Cortex of kidney (tissue), 1 donor: ENCODE results near the gene OPCML.

Experiments used
- DNase-seq: peaks from one replicate; lab custom pipeline; 2025; lab: John Stamatoyannopoulos, UW

Gene OPCML

GRCh38 chr11:132555617-132556016 lies 976.7 kb downstream of the OPCML start:
- no peak for DNase-seq

- DNase-seq = no peak
Measured at GRCh38 chr11:132551016-132551415, 981.3 kb downstream of the OPCML start.

- no peak for DNase-seq
Measured at GRCh38 chr11:132549561-132549960, 982.7 kb downstream of the OPCML start.

GRCh38 chr11:132549001-132549400 lies 983.3 kb downstream of the OPCML start:
- DNase-seq = no peak

GRCh38 chr11:132544007-132544406 lies 988.3 kb downstream of the OPCML start:
- no peak for DNase-seq

GRCh38 chr11:132541794-132542193 lies 990.5 kb downstream of the OPCML start:
- DNase-seq = no peak

- no peak for DNase-seq
Measured at GRCh38 chr11:132540581-132540980, 991.7 kb downstream of the OPCML start.

GRCh38 chr11:132539590-132540368 lies 992.5 kb downstream of the OPCML start:
- no peak for DNase-seq

- no peak for DNase-seq
Measured at GRCh38 chr11:132538642-132539041, 993.7 kb downstream of the OPCML start.

GRCh38 chr11:132535830-132536229 lies 996.5 kb downstream of the OPCML start:
- no peak for DNase-seq

- DNase-seq = no peak
Measured at GRCh38 chr11:132531921-132532320, 1000.4 kb downstream of the OPCML start.

- no peak for DNase-seq
Measured at GRCh38 chr11:132528181-132528580, 1004.1 kb downstream of the OPCML start.

GRCh38 chr11:132523929-132524328 lies 1008.4 kb downstream of the OPCML start:
- no peak for DNase-seq

- no peak for DNase-seq
Measured at GRCh38 chr11:132520199-132520598, 1012.1 kb downstream of the OPCML start.

- no peak for DNase-seq
Measured at GRCh38 chr11:132519241-132519815, 1013.0 kb downstream of the OPCML start.

- DNase-seq = no peak
Measured at GRCh38 chr11:132504501-132505041, 1027.7 kb downstream of the OPCML start.

- no peak for DNase-seq
Measured at GRCh38 chr11:132501356-132501755, 1030.9 kb downstream of the OPCML start.

- DNase-seq = no peak
Measured at GRCh38 chr11:132499661-132500060, 1032.6 kb downstream of the OPCML start.

GRCh38 chr11:132496341-132496740 lies 1036.0 kb downstream of the OPCML start:
- DNase-seq = no peak

GRCh38 chr11:132493801-132494200 lies 1038.5 kb downstream of the OPCML start:
- no peak for DNase-seq

GRCh38 chr11:132490978-132491377 lies 1041.3 kb downstream of the OPCML start:
- DNase-seq = no peak

GRCh38 chr11:132486060-132486459 lies 1046.2 kb downstream of the OPCML start:
- no peak for DNase-seq

- DNase-seq = no peak
Measured at GRCh38 chr11:132475026-132475425, 1057.3 kb downstream of the OPCML start.
